K562 (cell line): ENCODE measurements around the gene MEIOB. TPM values are rescaled to one million over a fixed set of nuclear protein-coding genes. Genes with fewer than 3 reads are reported as not detected.

Experiments used
- ATAC-seq: fragments of 200-7000 bp; cut with Tn5 transposase; 3 replicates; pipeline ENCODE4 v1.9.1; 2020; ENCODE audit warnings: moderate library complexity
- BruUV-seq: library from RNA; stranded (reverse); fragments of 400-500 nt; replicated peaks from 2 replicates; lab custom pipeline; 2021; lab: Mats Ljungman, UMichigan
- CTCF ChIA-PET: fragments of 300-600 bp; formaldehyde crosslinking; extraction: SDS; loops from one replicate; lab custom pipeline; 2021; ENCODE audit warnings: low intra/inter-chr PET ratio; lab: Yijun Ruan, JAX
- POLR2A ChIA-PET: fragments of 300-600, 350-650 bp; sonication (Branson Sonifier 250); formaldehyde crosslinking; extraction: SDS; loops from one replicate; lab custom pipeline; 2021; ENCODE audit warnings: antibody characterized with exemption, inconsistent platforms; lab: Yijun Ruan, JAX
- DNase-seq, 4 experiments: peaks; one replicate each; pipeline versions ENCODE4 v3.0.0 to v3.0.0-alpha.2; 2011 to 2018; ENCODE audit warnings: low spot score in 3 of 4, mixed read lengths in 3 of 4; ENCODE audit errors: extremely low read depth in 1 of 4
- FAIRE-seq: peaks from 2 replicates; lab custom pipeline; 2011; peaks lifted over from hg19 to GRCh38; lab: Jason Lieb, UNC
- H2AFZ ChIP-seq: 2 replicates; pipeline ENCODE4 v1.6.0; 2011; ENCODE audit warnings: low read depth, low read length, control low read depth, inconsistent platforms
- H3K27ac ChIP-seq: fragments of 200-600 bp; 3 replicates; pipeline ENCODE4 v1.8.0; 2011; ENCODE audit warnings: low read depth, mild to moderate bottlenecking, control low read depth, inconsistent platforms, low read length, moderate library complexity, mixed read lengths; ENCODE audit errors: extremely low read depth
- H3K27me3 ChIP-seq, 2 experiments: fragments of 300-600 bp in 1 of 2; 2 replicates in 1 of 2; 3 replicates in 1 of 2; pipeline versions ENCODE4 v1.6.0 to v1.8.0; 2011; ENCODE audit warnings: inconsistent platforms in 2 of 2, low read length in 2 of 2, mild to moderate bottlenecking in 1 of 2, mixed read lengths in 1 of 2, moderate library complexity in 1 of 2; ENCODE audit not compliant: control insufficient read depth in 2 of 2, insufficient read depth in 2 of 2
- H3K36me3 ChIP-seq: fragments of 300-600 bp; 3 replicates; pipeline ENCODE4 v1.8.0; 2011; ENCODE audit warnings: mild to moderate bottlenecking, low read length, inconsistent platforms; ENCODE audit not compliant: control insufficient read depth, insufficient read depth
- H3K4me1 ChIP-seq, 2 experiments: fragments of 200-600 bp in 1 of 2; replicated peaks in 1 of 2; 2 replicates in 1 of 2; 3 replicates in 1 of 2; pipeline versions ENCODE4 v1.5.1 to v1.8.0; 2011; ENCODE audit warnings: inconsistent platforms in 2 of 2, low read length in 2 of 2, mild to moderate bottlenecking in 1 of 2, mixed read lengths in 1 of 2, moderate library complexity in 1 of 2; ENCODE audit not compliant: control insufficient read depth in 2 of 2, insufficient read depth in 2 of 2
- H3K4me2 ChIP-seq: 2 replicates; pipeline ENCODE4 v1.6.1; 2011; ENCODE audit warnings: low read length, control low read depth, inconsistent platforms, mixed read lengths; ENCODE audit not compliant: insufficient read depth
- H3K4me3 ChIP-seq: fragments of 200-600 bp; sonication (generic), shearing (Covaris generic); 2 replicates; pipeline ENCODE4 v1.5.1; 2016; ENCODE audit warnings: control low read depth, inconsistent platforms
- H3K79me2 ChIP-seq: fragments of 200-600 bp; 3 replicates; pipeline ENCODE4 v1.8.0; 2011; ENCODE audit warnings: low read length, inconsistent platforms; ENCODE audit not compliant: control insufficient read depth, insufficient read depth
- H3K9ac ChIP-seq, 2 experiments: 2 replicates each; pipeline versions ENCODE4 v1.6.0 to v1.6.1; 2011; ENCODE audit warnings: low read depth in 2 of 2, low read length in 2 of 2, control low read depth in 1 of 2, inconsistent platforms in 1 of 2, mild to moderate bottlenecking in 1 of 2, mixed read lengths in 1 of 2; ENCODE audit not compliant: insufficient read depth in 1 of 2
- H3K9me1 ChIP-seq: one replicate; pipeline ENCODE4 v1.6.0; 2011; ENCODE audit warnings: inconsistent platforms, mild to moderate bottlenecking, low read length, moderate library complexity; ENCODE audit not compliant: control insufficient read depth, insufficient read depth
- H3K9me3 ChIP-seq: replicated peaks from 2 replicates; pipeline ENCODE4 v1.5.1; 2011; ENCODE audit warnings: low read depth, low read length, inconsistent platforms; ENCODE audit not compliant: control insufficient read depth, insufficient read depth
- H4K20me1 ChIP-seq: replicated peaks from 2 replicates; pipeline ENCODE4 v1.6.1; 2011; ENCODE audit warnings: low read length, inconsistent platforms, mixed read lengths; ENCODE audit not compliant: control insufficient read depth, insufficient read depth
- HLTF ChIP-seq: fragments of 450-650 bp; IDR thresholded peaks from 2 replicates; pipeline ENCODE4 v1.6.1; 2016
- ILK ChIP-seq: fragments of 450-650 bp; IDR thresholded peaks from 2 replicates; pipeline ENCODE4 v1.6.1; 2016; ENCODE audit warnings: missing genetic modification characterization, low read depth, mild to moderate bottlenecking, missing compliant biosample characterization, moderate library complexity, borderline replicate concordance
- KLF16 ChIP-seq: IDR thresholded peaks from 2 replicates; pipeline ENCODE4 v1.6.1; 2016; ENCODE audit warnings: antibody characterized with exemption
- L3MBTL2 ChIP-seq: fragments of 450-650 bp; IDR thresholded peaks from 2 replicates; pipeline ENCODE4 v1.6.1; 2016; ENCODE audit warnings: mild to moderate bottlenecking, moderate library complexity
- SNRNP70 ChIP-seq: fragments of 200-400 bp; formaldehyde crosslinking; optimal IDR thresholded peaks from 2 replicates; pipeline ENCODE3; 2017; ENCODE audit warnings: low read depth, low read length
- ZBTB7A ChIP-seq: IDR thresholded peaks from 2 replicates; pipeline ENCODE4 v1.6.1; 2011; ENCODE audit warnings: low read depth, mild to moderate bottlenecking, low read length, moderate library complexity, borderline replicate concordance; ENCODE audit not compliant: control insufficient read depth
- ZNF707 ChIP-seq: fragments of 250-450 bp; sonication (Bioruptor Pico); conservative IDR thresholded peaks from 2 replicates; pipeline ENCODE4 v1.8.0; 2022; ENCODE audit warnings: inconsistent platforms, mild to moderate bottlenecking, moderate library complexity
- ZNF77 ChIP-seq: fragments of 250-450 bp; sonication (Bioruptor Pico); IDR thresholded peaks from 2 replicates; pipeline ENCODE4 v1.5.0; 2020
- WGBS: fragments of 100-300 bp; shearing (Covaris generic); methylation state at CpG from one replicate; pipeline ENCODE4 v1.1.6; 2016; ENCODE audit warnings: low coverage, mixed read lengths; ENCODE audit not compliant: insufficient coverage; ENCODE audit errors: missing lambda C conversion rate; 5-methylcytosine and 5-hydroxymethylcytosine counted together
- in situ Hi-C: fragments of 300-500 bp; cut with MboI; formaldehyde crosslinking; loops from 4 replicates; pipeline ENCODE4 v1.15.0; 2018; ENCODE audit warnings: inconsistent platforms, mixed read lengths
- intact Hi-C: fragments of 100-400 bp; cut with micrococcal nuclease; formaldehyde crosslinking; loops from 2 replicates; pipeline ENCODE4 v1.14.2; 2022
- polyA plus RNA-seq, 8 experiments: library from polyadenylated mRNA; depleted of rRNA in 4 of 8; stranded (reverse) in 5 of 8; unstranded in 3 of 8; fragments of >200 nt; fragmentation: Nextera tagmentation in 2 of 8; fragmentation: Illumina TruSeq in 1 of 8; extraction: Ambion mirVana in 2 of 8; extraction: Trizol in 1 of 8; gene quantifications; 2 replicates each; pipeline versions ENCODE4 v1.2.1 to v1.2.3, GENCODE V29; 2011 to 2014; ENCODE audit warnings: inconsistent platforms in 1 of 8, missing spikeins in 1 of 8
- total RNA-seq, 7 experiments: library from RNA; depleted of rRNA in 6 of 7; stranded (reverse); fragments of >200 nt in 6 of 7; fragmentation: Illumina TruSeq in 2 of 7; extraction: Trizol in 2 of 7; gene quantifications; 2 replicates each; pipeline versions ENCODE4 v1.2.1 to v1.2.3, GENCODE V29; 2011 to 2021; ENCODE audit warnings: low replicate concordance in 1 of 7
- TF ChIP-seq, protein P1 (sequence below): fragments of 450-650 bp; formaldehyde crosslinking; IDR thresholded peaks from 2 replicates; pipeline ENCODE4 v1.4.0; 2022; ENCODE audit warnings: missing genetic modification characterization
- TF ChIP-seq, protein P2 (sequence below): sonication (generic); formaldehyde crosslinking; IDR thresholded peaks from 2 replicates; pipeline ENCODE4 v1.8.0; 2022; ENCODE audit warnings: missing genetic modification reagents, mild to moderate bottlenecking, borderline replicate concordance

Gene MEIOB
- total and polyA plus RNA-seq, 9 of the 15 experiments (the other 6 are each of a cell fraction or from before 2014, with no cell fraction given): 25.4 to 203 (median 97.6) TPM

DNA sequence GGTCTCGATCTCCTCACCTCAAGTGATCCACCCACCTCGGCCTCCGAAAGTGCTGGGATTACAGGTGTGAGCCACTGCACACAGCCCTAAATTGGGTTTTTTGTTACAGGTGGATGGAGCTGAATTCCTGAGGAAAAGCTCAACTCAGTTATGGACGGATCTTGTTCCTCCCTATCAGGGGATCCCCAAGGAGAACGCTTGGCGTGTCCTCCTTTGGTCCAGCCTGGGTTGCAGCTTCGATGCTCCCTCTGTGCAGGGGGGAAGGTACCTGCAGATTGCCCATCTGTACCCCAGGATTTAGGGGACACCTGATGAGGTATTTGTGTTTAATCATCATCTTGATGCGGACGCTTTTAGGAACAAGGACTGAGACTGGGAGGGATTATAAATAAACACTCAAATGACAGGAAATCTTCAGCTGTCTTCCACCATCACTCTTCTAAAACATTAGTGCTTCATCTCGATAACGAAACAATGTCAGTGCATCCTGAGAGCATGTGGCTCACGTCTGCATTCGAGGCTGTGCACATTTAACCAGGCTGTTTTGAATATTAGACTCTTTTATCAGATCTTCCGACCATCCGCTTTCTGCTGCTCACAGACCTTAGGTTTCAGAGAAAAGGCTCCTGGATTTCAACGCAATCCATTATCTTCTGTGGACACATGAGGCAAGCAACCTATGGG is 18.2 kb upstream of the MEIOB start:
- no peaks in the 10 kb centered on the region for H3K9me3 ChIP-seq
- ATAC-seq: no peak
- DNase-seq: peak in 2 of 4 experiments; percentile 8
- no peak overlapping the region for H3K9ac ChIP-seq
- CTCF ChIA-PET: no interaction called here
- no peak overlapping the region for H3K4me3 ChIP-seq
- in situ Hi-C loops: no loop called here
- H3K27ac ChIP-seq: no peak overlapping the region
- intact Hi-C loops: no loop called here
- BruUV-seq: no TSS peak
- no peak for FAIRE-seq
- H3K4me2 ChIP-seq: no peak overlapping the region
- 1% methylated on average over 16 of the region's 16 CpGs for WGBS
- no peak overlapping the region for H2AFZ ChIP-seq
- POLR2A ChIA-PET: interaction anchor here (0.9 to 1.2 kb wide), 3 partner anchors 12 to 74 kb away, joined by 3 to 6 read pairs (median 3); partner anchors contain the start of gene RPS2
- no peaks in the 10 kb centered on the region for H3K79me2 ChIP-seq
- H3K27me3 ChIP-seq: peaks cover 20 to 40% of the 10 kb centered on the region in 2 experiments
- H4K20me1 ChIP-seq: no peaks in the 10 kb centered on the region
- peaks cover 0 to 2% of the 10 kb centered on the region in 2 experiments; a peak in 1 of 5 replicates for H3K4me1 ChIP-seq
- H3K36me3 ChIP-seq: no peaks in the 10 kb centered on the region
- no peaks in the 10 kb centered on the region for H3K9me1 ChIP-seq
- TF ChIP-seq SNRNP70 (no peak), HLTF (no peak), ZNF707 (CRISPR knock-in tag) (no peak), KLF16 (no peak), ZBTB7A (no peak), L3MBTL2 (peak; percentile 83), ILK (tag) (no peak), ZNF77 (no peak)
- TF ChIP-seq, protein P1, sequence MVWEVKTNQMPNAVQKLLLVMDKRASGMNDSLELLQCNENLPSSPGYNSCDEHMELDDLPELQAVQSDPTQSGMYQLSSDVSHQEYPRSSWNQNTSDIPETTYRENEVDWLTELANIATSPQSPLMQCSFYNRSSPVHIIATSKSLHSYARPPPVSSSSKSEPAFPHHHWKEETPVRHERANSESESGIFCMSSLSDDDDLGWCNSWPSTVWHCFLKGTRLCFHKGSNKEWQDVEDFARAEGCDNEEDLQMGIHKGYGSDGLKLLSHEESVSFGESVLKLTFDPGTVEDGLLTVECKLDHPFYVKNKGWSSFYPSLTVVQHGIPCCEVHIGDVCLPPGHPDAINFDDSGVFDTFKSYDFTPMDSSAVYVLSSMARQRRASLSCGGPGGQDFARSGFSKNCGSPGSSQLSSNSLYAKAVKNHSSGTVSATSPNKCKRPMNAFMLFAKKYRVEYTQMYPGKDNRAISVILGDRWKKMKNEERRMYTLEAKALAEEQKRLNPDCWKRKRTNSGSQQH (CRISPR knock-in tag): no peak
- TF ChIP-seq, protein P2, sequence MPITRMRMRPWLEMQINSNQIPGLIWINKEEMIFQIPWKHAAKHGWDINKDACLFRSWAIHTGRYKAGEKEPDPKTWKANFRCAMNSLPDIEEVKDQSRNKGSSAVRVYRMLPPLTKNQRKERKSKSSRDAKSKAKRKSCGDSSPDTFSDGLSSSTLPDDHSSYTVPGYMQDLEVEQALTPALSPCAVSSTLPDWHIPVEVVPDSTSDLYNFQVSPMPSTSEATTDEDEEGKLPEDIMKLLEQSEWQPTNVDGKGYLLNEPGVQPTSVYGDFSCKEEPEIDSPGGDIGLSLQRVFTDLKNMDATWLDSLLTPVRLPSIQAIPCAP (CRISPR knock-in tag): no peak
